ENCODE measurements around the gene SMAD5. TPM values are rescaled to one million over a fixed set of nuclear protein-coding genes. Genes with fewer than 3 reads are reported as not detected.

The SMAD5 gene
- total and polyA plus RNA-seq, 2 of the 8 experiments (the other 6 are each of a cell fraction or from before 2014, with no cell fraction given): 30.2 to 60.5 TPM

GRCh38 chr5:136113606-136114005 is 19.0 kb upstream of the SMAD5 start (continued):
- no peak for TF ChIP-seq RFX5 (IDR thresholded peaks at IDR 0.05; ENCODE audit: borderline replicate concordance, low read depth, low read length)
- no peak for TF ChIP-seq NRF1 (IDR thresholded peaks at IDR 0.05; ENCODE audit: low read depth, low read length)

Measured in H1 (cell line).